Right renal pelvis (tissue), 4 donors: ENCODE data around the gene MARCHF2. TPM values are rescaled to one million over a fixed set of nuclear protein-coding genes. Genes with fewer than 3 reads are reported as not detected.

Experiments
- DNase-seq, 4 donors: peaks; one replicate each; pipeline ENCODE4 v3.0.0-alpha.2; 2013; ENCODE audit warnings: low read depth in 4 of 4, low spot score in 3 of 4, missing footprints in 1 of 4
- polyA plus RNA-seq, 4 donors: library from polyadenylated mRNA; unstranded; fragments of 120-200 nt; gene quantifications; one replicate each; pipeline ENCODE4 v1.2.1, GENCODE V29; 2013; ENCODE audit not compliant: insufficient read length in 4 of 4

MARCHF2 gene
- polyA plus RNA-seq, 4 donors = 12.8 to 18.6 (median 13.5) TPM

GRCh38 chr19:8386990-8387389 is 26.1 kb upstream of the MARCHF2 start:
- DNase-seq = no peak

DNA sequence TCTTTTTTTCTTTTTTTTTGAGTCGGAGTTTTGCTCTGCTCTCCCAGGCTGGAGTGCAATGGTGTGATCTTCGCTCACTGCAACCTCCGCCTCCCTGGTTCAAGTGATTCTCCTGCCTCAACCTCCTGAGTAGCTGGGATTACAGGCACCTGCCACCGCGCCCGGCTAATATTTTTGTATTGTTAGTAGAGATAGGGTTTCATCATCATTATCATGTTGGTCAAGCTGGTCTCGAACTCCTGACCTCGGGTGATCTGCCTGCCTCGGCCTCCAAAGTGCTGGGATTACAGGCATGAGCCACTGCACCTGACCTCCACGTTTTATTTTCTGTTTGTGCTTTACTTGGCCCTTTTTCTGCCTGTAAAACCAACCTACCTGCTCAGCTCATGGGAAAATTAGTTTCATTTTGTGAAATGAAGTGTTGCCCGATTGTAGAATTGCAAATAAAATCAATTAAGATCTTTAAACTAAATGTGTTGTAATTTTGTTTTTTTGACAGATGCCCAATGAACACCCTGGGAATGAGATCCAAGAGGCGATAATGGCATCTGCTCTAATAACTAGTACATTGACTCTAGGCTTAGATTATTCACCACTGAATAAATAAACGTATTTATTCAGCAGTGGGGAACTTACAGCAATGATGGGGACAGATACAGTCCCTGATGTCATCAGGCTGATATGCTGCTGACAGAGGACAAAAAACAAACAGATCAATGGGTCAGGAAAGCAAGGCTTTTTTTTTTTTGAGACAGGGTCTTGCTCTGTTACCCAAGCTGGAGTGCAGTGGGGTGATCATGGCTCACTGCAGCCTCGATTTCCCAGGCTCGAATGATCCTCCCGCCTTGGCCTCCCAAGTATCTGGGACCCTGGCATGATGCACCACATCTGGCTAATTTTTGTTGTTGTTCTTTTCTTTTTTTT is 25.2 kb upstream of the MARCHF2 start:
- no peak for DNase-seq

GRCh38 chr19:8388612-8388958 is 24.5 kb upstream of the MARCHF2 start:
- no peak for DNase-seq

- DNase-seq = peak; percentile 96 to 99 (median 99)
Measured at GRCh38 chr19:8389891-8390616, 23.1 kb upstream of the MARCHF2 start, which contains the start of gene RAB11B. Gene RAB11B (plus strand): TSS chr19:8390360. CDS start chr19:8390417, 57 bp downstream.

DNA sequence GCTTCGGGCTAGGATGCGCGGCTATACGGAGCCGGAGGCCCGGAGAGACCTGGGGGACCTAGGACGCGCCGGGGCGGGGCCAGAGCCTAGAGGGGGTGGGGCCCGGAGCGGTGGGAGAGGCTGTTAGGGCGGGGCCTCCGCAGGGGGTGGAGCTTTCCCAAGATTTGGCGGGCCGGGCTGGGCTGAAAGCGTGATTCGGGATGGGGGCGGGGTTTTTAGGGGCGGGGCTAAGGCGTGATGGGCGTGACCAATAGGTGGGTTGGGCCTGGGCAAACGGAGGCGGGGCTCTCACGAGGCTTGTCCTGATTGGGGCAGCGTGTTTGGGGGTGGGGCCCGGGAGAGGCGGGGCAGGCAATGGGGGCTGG is 22.5 kb upstream of the MARCHF2 start:
- peak; percentile 78 to 83 (median 80) for DNase-seq

GRCh38 chr19:8391198-8392016 is 21.7 kb upstream of the MARCHF2 start:
- no peak for DNase-seq

GRCh38 chr19:8392017-8392591 is 21.0 kb upstream of the MARCHF2 start:
- no peak for DNase-seq

DNA sequence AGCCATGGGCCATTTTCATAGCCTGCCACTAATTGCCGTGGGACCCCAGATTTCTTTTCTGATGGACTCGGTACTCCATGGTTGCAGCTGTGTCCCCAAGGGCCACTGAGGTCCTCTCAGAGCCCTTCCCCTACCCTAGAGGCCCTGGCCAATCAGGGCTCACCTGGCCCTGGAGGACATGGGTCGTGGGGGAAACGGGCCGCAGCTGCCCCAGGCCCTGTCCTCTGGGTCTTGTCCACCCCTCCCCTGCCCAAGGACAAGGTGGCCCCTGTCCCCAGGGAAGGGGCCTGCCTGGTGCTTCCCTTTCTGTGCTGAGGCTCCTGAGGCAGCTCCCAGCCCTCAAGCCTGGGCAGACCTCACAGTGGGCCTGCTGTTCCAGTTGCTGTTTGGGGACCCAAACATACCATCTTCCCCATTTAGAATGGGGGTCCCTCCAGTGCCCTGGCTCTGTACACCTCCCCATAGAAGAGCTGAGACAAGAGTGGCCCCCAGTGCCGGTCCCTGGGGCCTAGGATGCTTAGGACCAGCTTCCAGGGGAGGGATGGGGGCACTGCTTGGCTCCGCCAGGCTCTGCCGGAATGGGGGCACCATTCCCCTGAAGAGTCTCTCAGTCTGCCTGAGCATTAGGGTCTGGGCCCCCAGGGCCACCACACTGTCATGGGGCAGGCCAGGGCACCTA is 19.8 kb upstream of the MARCHF2 start:
- no peak for DNase-seq

- no peak for DNase-seq
Measured at GRCh38 chr19:8393871-8394250, 19.2 kb upstream of the MARCHF2 start.

GRCh38 chr19:8395621-8396082 is 17.5 kb upstream of the MARCHF2 start:
- DNase-seq = no peak

- DNase-seq = no peak
Measured at GRCh38 chr19:8396185-8396562, 16.9 kb upstream of the MARCHF2 start.

GRCh38 chr19:8396563-8397203 is 16.4 kb upstream of the MARCHF2 start:
- DNase-seq = no peak

- no peak for DNase-seq
Measured at GRCh38 chr19:8397271-8397670, 15.8 kb upstream of the MARCHF2 start.

DNA sequence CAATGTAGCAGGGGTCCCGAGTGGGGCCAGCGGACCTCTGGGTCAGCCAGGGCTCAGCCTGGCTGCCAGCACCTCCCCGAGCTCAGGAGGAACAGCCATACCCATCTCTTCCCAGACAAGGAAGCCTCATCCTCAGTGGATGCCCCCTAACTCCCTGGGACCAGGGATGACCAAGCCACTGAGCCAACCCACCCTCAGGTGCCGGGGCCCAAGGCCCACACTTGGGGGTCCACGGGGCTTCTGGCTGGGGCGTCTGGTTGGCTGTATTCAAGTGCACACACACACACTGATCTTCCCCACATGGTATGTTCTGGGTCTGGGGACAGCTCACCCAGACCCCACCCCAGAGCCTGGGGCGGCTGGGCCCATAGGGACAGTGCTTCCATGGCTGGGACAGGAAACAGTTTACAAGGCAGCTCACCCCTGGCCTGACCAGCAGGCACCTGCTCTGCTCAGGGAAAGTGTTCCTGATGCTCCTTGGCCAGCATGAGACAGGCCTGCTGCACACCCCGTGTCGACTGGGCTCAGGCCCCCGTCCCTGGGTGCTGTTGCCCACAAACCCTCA is 15.3 kb upstream of the MARCHF2 start:
- DNase-seq = no peak

- DNase-seq = peak in 1 of 4 donors; percentile 46
Measured at GRCh38 chr19:8398311-8398771, 14.8 kb upstream of the MARCHF2 start.

GRCh38 chr19:8399681-8400188 is 13.4 kb upstream of the MARCHF2 start:
- no peak for DNase-seq

- DNase-seq = no peak
Measured at GRCh38 chr19:8401981-8402411, 11.1 kb upstream of the MARCHF2 start.

- DNase-seq = no peak
Measured at GRCh38 chr19:8403098-8403819, 9.8 kb upstream of the MARCHF2 start.
